Esophagus muscularis mucosa (tissue), 3 donors: ENCODE measurements around the gene ECE1.

Experiments
- POLR2A ChIP-seq: fragments of 450-650 bp; IDR thresholded peaks from one replicate; pipeline ENCODE4 v1.6.1; 2017; ENCODE audit warnings: antibody characterized with exemption, moderate library complexity, mild to moderate bottlenecking, low read depth
- TF ChIP-seq, protein P1 (sequence below), 3 experiments: fragments of 200-600 bp in 2 of 3; fragments of 450-650 bp in 1 of 3; sonication (generic) in 2 of 3; IDR thresholded peaks; one replicate each; pipeline ENCODE4 v1.5.1; 2017 to 2019; ENCODE audit warnings: antibody characterized with exemption in 3 of 3, mild to moderate bottlenecking in 2 of 3, moderate library complexity in 1 of 3

DNA sequence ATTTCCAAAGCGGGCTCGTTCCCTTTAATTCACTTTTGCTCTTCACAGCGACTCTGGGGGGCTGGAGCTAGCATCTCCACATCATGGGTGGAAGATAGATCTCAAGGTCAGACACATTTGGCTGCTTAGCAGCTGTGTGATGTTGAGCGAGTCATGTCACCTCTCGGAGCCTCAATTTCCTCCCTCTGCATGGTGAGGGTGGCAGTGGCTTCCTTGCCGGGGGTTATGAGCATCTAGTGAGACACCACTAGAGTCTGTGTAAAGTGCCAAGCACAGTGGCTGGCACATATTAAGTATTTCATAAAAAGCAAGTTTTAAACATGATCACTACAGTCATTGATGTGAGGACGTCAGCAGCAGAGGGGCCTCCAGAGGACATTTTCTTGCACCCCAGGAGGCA is 16.9 kb upstream of the ECE1 start:
- TF ChIP-seq, protein P1, sequence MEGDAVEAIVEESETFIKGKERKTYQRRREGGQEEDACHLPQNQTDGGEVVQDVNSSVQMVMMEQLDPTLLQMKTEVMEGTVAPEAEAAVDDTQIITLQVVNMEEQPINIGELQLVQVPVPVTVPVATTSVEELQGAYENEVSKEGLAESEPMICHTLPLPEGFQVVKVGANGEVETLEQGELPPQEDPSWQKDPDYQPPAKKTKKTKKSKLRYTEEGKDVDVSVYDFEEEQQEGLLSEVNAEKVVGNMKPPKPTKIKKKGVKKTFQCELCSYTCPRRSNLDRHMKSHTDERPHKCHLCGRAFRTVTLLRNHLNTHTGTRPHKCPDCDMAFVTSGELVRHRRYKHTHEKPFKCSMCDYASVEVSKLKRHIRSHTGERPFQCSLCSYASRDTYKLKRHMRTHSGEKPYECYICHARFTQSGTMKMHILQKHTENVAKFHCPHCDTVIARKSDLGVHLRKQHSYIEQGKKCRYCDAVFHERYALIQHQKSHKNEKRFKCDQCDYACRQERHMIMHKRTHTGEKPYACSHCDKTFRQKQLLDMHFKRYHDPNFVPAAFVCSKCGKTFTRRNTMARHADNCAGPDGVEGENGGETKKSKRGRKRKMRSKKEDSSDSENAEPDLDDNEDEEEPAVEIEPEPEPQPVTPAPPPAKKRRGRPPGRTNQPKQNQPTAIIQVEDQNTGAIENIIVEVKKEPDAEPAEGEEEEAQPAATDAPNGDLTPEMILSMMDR (IDR thresholded peaks at IDR 0.05) = no peak
- TF ChIP-seq POLR2A = no peak
